GM23338 (cell line): ENCODE data around the gene CYSLTR2.

Experiments
- CREB1 ChIP-seq: fragments of 250-450 bp; sonication (Bioruptor Pico); IDR thresholded peaks from 2 replicates; pipeline ENCODE4 v1.5.0; 2020; ENCODE audit warnings: low read depth, mild to moderate bottlenecking, moderate library complexity
- EZH2 ChIP-seq: fragments of 200-600 bp; sonication (generic); IDR thresholded peaks from one replicate; pipeline ENCODE4 v1.8.0; 2017; ENCODE audit warnings: antibody characterized with exemption, mild to moderate bottlenecking, low read depth; ENCODE audit not compliant: unreplicated experiment
- JUNB ChIP-seq: IDR thresholded peaks from one replicate; pipeline ENCODE4 v1.6.1; 2016; ENCODE audit warnings: antibody characterized with exemption; ENCODE audit not compliant: unreplicated experiment
- NANOG ChIP-seq: IDR thresholded peaks from 2 replicates; pipeline ENCODE4 v1.6.1; 2016; ENCODE audit warnings: antibody characterized with exemption, borderline replicate concordance
- POLR2AphosphoS5 ChIP-seq: IDR thresholded peaks from 2 replicates; pipeline ENCODE4 v1.6.1; 2016; ENCODE audit warnings: antibody characterized with exemption, low read depth
- REST ChIP-seq: IDR thresholded peaks from one replicate; pipeline ENCODE4 v1.6.1; 2018; ENCODE audit warnings: antibody characterized with exemption; ENCODE audit not compliant: unreplicated experiment
- ZNF331 ChIP-seq: fragments of 250-450 bp; sonication (Bioruptor Pico); IDR thresholded peaks from 2 replicates; pipeline ENCODE4 v1.5.0; 2020; ENCODE audit warnings: low read depth, mild to moderate bottlenecking, moderate library complexity
- TF ChIP-seq, protein P1 (sequence below), 2 experiments: fragments of 200-600 bp in 1 of 2; sonication (generic) in 1 of 2; conservative IDR thresholded peaks; 2 replicates each; pipeline versions ENCODE4 v1.5.1 to v1.6.1; 2016 to 2017; ENCODE audit warnings: antibody characterized with exemption in 2 of 2, low read depth in 2 of 2, mild to moderate bottlenecking in 2 of 2, moderate library complexity in 1 of 2
- TF ChIP-seq, protein P2 (sequence below): IDR thresholded peaks from 2 replicates; pipeline ENCODE4 v1.6.1; 2016; ENCODE audit warnings: antibody characterized with exemption

DNA sequence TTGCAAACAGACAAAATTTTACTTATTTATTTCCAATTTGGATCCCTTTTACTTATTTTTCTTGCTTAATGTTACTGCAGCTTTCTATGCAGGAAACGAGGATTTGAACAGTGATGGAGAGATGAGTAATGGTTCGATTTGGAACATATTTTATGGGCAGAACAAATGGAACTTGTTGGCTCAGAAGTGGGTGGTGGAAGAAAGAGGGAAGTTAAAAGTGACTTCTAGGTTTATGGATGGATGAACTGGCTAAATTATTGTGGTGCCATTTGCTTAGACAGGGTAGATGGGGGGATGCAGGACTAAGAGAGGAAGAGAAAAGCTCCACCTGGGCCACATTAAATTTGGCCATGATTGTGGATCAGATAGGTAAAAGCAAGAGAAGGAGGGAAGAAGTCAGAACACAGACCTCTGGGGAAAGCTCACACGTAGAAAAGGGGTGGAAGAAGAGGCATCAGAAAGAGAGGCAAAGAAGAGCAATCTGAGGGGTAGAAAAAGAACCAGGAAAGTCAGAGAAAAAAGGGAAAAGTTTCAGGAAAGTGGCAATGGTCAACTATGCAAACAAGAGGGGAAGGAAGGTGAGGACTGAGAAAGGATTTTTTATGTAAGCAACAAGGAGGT lies 768 bp upstream of the CYSLTR2 start:
- TF ChIP-seq, protein P1, sequence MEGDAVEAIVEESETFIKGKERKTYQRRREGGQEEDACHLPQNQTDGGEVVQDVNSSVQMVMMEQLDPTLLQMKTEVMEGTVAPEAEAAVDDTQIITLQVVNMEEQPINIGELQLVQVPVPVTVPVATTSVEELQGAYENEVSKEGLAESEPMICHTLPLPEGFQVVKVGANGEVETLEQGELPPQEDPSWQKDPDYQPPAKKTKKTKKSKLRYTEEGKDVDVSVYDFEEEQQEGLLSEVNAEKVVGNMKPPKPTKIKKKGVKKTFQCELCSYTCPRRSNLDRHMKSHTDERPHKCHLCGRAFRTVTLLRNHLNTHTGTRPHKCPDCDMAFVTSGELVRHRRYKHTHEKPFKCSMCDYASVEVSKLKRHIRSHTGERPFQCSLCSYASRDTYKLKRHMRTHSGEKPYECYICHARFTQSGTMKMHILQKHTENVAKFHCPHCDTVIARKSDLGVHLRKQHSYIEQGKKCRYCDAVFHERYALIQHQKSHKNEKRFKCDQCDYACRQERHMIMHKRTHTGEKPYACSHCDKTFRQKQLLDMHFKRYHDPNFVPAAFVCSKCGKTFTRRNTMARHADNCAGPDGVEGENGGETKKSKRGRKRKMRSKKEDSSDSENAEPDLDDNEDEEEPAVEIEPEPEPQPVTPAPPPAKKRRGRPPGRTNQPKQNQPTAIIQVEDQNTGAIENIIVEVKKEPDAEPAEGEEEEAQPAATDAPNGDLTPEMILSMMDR (conservative IDR thresholded peaks at IDR 0.05; ENCODE audit: low read depth in 2 of 2): no peak
- no peak for TF ChIP-seq POLR2AphosphoS5
- TF ChIP-seq JUNB: no peak
- no peak for TF ChIP-seq ZNF331 (CRISPR knock-in tag)
- no peak for TF ChIP-seq EZH2
- no peak for TF ChIP-seq NANOG
- no peak for TF ChIP-seq CREB1 (CRISPR knock-in tag)
- TF ChIP-seq REST: no peak
- TF ChIP-seq, protein P2, sequence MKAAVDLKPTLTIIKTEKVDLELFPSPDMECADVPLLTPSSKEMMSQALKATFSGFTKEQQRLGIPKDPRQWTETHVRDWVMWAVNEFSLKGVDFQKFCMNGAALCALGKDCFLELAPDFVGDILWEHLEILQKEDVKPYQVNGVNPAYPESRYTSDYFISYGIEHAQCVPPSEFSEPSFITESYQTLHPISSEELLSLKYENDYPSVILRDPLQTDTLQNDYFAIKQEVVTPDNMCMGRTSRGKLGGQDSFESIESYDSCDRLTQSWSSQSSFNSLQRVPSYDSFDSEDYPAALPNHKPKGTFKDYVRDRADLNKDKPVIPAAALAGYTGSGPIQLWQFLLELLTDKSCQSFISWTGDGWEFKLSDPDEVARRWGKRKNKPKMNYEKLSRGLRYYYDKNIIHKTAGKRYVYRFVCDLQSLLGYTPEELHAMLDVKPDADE: no peak
